Kidney tubule cell (primary cell): ENCODE data around the gene TCTN1.
"Not testable (repeated sequence)": the region's sequence is repeated elsewhere in the genome, so short reads cannot be mapped to it uniquely, and the experiment has no call there.

ENCODE experiments used
- DNase-seq: peaks from one replicate; pipeline ENCODE4 v3.0.0-alpha.2; 2018; ENCODE audit warnings: low spot score

Gene TCTN1

DNA sequence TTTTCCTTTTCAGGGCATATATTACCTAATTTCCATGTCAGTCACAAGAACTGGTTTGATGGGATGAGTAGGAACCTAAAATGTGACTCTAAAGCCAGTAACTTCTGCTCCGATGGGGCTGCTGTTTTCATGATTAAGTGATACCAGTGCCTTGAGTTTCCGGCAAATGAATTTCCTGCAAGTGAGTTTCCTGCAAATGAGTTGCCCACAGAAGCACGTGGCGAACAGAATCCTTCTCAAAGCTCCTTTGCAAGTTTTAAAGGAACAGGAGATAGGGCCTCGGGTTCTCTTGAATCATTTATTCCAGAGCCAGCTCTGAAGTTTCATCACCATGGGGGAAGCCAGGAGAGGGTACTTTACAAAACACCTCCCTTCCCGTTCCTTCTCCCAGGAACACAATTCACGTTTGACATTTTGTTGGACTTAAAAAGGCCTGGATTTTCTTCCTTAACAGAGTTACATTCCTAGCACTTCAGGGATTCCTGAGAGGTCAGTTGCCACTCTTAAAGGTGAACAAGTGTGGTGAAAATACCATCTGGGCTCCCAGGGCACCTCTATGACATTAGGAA is 28.6 kb upstream of the TCTN1 start:
- DNase-seq = peak; percentile 72

DNA sequence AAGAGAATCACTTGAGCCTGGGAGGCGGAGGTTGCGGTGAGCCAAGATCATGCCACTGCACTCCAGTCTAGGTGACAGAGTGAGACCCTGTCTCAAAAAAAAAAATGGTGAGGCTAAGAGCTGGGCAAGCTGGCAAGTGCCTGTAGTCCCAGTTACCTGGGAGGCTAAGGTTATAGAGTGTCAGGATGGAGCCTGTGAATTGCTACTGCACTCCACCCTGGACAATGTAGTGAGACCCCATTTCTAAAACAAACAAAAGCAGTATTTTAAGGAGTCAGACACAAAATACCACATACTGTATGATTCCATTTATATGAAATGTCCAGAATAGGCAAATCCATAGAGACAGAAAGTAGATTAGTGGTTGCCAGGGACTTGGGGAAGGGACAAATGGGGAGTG is 26.8 kb upstream of the TCTN1 start:
- not testable (repeated sequence) for DNase-seq

DNA sequence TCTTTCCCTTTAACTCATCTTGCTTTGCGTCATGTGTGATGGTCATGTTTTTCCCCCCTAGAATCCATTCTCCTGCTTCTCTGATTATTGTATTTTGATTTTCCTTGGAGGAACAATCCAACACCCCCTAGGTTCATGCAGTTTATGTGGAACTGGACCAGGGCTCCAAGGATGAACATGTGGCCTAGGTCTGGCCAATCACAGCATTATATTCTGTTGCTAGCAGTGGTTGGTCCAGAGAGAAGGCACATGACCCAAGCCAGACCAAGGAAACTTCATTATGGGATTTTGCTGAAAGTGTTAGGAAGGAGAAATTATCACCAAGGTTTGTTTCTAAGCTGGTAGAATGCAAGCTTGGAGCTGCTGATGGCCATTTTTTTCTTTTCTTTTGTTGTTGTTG is 23.9 kb upstream of the TCTN1 start:
- DNase-seq = no peak

DNA sequence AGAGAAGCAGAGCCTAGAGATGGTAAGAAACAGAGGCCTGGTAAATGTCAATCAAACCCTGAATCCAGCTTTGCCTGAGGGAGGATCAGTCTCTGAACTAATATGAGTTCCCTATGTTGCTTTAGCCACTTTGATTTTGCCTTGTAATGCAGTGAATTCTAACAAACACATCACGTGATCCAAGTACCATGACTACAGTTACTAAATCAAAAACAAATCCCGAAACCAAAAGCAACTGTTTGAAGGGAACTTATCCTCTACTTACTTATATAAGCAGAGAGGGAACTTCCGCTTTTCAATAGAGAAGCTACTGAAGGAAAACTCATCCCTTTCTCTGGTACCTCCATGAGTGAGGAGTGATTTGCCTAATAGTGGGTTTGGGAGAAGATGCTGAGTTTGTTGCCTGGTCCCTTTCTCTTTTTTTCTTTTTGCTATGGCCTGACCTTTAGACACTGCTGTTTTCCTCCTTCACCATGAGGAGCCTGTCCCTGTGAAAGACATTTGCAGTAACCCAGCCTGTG is 23.1 kb upstream of the TCTN1 start:
- peak; percentile 33 for DNase-seq

DNA sequence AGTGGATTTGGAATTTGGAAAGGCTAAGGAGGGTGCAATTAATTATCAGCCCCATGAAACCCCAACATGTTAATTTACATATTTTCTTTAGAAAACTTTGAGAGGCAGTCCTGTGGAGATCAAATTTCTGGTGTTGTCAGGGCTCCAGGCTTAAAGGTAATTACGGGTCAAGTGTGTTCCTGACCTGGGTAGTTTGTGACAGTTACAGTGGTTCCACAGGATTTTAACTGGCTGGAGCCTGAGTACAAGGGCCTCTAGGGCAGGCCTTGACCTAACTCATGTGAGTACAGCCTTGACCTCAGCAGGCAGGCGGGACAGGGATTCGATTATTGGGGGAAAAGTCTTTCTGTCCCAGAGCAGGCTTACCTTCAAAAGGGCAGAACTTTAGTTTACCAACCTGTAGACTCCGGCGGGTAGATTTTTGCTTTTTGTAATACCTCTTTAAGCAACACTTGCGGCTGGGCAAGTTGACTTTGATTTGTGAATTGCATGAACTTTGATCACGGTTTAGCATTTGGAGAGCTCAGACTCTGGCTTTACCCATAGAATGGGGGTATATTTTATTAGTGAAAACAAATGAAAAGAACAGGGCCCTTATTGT is 22.4 kb upstream of the TCTN1 start:
- no peak for DNase-seq

DNA sequence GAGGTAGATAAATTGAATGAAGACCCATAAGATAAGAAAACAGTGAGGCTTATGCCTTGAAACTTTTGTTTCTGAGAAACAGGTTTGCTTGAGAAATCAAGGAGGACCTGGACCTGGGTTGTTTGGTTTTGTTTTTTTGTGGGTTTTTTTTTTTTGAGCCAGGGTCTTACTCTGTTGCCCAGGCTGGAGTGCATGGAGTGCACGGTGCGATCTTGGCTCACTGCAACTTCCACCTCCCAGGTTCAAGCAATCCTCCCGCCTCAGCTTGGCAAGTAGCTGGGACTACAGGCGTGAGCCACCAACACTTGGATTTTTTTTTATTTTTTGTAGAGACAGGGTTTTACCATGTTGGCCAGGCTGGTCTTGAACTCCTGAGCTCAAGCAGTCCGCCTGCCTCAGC is 21.9 kb upstream of the TCTN1 start:
- DNase-seq = no peak

DNA sequence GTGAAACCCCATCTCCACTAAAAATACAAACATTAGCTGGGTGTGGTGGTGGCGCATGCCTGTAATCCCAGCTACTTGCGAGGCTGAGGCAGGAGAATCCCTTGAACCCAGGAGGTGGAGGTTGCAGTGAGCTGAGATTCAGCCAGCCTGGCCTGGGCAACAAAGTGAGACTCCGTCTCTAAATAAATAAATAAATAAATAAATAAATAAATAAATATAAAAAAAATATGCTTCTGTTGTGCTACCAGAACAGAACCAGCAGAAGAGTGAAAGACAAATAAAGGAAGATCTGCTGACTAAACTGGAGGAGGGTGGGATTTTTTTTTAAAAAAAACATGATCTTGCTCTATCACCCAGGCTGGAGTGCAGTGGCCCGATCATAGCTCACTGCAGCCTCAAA is 21.0 kb upstream of the TCTN1 start:
- not testable (repeated sequence) for DNase-seq

DNA sequence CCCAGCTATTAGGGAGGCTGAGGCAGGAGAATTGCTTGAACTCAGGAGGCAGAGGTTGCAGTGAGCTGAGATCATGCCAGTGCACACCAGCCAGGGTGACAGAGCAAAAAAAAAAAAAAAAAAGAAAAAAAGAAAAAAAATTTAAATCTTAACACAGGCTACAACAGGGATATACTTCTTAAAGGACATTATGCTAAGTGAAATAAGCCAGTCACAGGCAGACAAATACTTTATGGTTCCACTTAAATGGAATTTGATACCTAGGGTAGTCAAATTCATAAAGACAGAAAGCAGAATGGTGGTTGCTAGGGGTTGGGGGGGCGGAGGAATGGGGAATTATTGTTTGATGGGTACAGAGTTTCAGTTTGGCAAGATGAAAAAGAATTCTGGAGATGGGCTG is 16.0 kb upstream of the TCTN1 start:
- no peak for DNase-seq

DNA sequence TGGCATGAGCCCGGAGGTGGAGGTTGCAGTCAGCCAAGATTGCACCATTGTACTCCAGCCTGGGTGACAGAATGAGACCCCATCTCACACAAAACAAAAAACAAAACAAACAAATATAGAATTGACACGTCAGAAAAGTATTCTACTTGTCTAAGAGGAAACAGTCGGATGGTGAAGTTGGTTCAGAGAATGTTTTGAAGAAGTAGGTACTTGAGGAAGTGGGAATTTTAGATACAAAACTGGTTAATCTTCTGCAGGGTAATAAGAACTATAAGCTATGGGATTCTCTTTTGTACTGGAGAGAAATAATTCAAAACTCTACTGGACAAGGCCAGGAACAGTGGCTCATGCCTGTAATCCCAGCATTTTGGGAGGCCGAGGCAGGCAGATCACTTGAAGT is 14.6 kb upstream of the TCTN1 start:
- no peak for DNase-seq

DNA sequence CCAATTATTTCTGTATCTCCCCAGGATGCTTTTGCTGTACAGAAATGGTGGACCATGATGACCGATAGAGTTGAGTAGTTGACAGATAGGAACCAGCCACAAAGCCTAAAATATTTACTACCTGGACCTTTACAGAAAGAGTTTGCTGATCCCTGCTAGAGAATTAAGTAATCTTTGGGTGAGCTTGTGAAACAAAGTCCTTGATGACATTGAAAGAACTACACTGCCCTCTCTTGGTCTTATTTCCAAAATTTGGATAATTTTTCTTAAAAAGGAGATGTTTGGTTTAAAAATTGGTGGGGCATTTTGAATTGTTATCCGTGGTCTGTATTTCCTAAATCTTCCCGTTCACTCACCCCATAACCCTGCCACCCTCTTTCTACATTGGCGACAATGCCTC is 13.7 kb upstream of the TCTN1 start:
- peak; percentile 51 for DNase-seq

DNA sequence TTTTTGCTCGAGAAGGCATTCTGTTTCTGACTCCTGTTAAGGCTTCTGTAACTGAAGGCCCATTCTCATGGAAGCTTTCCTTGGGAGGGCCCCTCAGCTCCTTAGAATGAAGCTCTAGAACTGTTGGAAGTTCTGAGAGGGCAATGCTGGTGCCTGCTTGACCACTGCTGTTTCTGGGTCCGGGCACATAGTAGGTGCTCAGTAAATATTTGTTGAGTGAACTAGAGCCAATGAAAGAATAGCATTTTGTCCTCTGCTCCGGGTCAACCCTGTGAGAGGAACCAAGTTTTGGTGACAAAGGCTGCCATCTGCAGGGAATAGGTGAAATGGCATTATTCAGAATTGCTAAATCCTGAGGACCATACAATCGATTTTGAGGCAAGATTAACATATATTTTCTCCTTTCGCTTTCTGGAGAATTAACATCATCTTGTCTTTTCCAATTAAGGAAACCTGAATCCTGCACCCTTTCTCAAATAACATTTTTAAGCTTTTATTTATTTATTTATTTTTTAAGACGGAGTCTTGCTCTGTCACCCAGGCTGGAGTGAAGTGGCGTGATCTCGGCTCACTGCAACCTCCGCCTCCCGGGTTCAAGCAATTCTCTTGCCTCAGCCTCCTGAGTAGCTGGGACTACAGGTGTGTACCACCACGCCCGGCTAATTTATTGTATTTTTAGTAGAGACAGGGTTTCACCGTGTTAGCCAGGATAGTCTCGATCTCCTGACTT is 11.7 kb upstream of the TCTN1 start:
- peak; percentile 61 for DNase-seq

DNA sequence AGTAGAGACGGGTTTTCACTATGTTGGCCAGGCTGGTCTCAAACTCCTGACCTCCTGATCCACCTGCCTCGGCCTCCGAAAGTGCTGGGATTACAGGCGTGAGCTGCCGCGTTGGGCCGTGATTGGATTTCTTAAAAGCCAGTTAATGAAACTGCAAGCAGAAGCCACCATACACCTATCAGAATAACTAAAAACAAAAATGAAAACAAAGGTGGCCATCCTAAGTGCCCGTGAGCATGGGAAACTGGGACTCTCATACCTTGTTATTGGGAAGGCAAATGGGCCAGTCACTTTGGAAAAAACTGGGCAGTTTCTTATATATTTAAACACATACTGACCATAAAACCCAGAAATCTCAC is 7.7 kb upstream of the TCTN1 start:
- no peak for DNase-seq

DNA sequence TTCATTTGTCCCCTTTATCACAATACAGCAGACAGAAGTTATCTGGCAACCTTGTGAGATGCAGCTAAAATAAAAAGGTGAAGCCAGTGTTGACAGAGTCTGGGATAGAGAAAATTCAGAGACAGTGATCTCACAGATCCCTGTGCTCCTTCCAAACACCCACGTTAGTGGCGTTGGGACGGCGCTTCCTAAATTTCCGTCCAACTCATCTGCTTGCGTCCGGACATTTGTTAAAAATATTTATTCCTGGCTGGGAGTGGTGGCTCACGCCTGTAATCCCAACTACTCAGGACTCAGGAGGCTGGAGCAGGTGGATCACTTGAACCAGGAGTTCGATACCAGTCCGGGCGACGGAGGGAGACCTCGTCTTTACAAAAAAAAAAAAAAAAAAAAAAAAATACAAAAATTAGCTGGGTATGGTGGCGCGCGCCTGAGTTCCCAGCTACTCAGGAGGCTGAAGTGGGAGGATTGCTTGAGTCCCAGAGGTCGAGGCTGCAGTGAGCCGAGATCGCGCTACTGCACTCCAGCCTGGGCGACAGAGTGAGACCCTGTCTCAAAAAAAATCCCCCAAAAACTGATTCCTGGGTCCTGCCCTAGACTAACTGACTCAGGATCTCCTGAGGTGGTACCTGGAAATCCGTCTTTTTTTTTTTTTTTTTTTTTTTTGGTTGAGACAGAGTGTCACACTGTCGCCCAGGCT is 708 bp upstream of the TCTN1 start:
- no peak for DNase-seq

DNA sequence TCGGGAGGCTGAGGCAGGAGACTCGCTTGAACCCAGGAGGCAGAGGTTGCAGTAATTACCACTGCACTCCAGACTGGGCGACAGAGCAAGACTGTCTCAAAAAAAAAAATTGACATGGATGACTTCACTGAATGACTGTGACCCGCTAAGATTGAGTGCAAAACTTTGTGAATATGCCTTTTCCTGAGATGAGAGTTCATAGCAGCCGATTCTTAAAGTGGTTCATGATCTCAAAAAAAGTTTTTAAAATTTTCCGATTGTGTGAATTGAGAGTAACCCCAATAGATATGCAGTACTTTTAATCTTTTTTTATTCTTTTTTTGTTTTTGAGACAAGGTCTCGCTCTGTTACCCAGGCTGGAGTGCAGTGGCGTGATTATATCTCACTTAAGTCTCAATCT is 1.2 kb downstream of the TCTN1 start:
- no peak for DNase-seq

DNA sequence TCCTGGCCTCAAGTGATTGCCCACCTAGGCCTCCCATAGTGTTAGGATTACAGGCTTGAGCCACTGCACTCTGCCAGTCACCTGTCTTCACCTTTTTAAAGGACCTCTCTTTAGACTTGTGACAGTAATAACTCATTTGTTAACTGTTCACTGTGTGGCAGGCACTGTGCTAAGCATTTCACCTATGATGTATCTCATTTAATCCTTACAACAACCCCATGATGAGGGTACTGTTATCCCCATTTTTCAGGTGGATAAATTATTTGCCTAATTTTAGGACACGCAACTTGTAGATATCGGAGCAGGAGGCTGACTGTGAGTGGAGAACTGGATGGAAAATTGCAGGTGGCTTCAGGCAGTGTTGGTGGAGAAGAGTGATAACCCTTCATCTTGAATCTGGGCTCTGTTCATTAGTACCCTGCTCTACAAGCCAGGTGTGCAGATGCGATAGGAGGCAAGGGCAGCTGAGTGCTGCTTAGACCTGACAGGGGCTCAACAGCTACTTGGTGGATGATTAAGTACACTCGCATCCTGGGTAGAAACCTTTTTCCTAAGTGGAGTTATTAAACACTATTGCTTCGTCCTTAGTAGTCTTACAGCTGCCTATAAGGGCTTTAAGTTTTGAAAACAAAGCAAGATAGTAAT is 2.7 kb downstream of the TCTN1 start:
- no peak for DNase-seq

DNA sequence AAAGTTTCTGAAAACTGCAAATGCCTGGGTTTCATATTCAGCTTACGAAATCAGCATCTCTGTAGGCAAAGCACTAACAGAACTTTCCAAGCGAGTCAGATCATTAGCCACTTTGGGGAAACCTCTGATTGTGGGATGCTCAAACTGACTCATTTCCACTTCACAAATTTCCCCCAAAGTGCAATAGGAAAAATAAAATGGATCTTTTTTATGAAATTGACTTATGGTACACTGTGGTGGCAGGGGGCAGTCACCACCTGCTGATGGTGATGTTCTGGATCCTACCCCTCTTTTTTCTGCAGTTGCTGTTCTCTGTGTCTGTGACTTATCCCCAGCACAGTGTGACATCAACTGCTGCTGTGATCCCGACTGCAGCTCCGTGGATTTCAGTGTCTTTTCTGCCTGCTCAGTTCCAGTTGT is 5.6 kb downstream of the TCTN1 start:
- no peak for DNase-seq

DNA sequence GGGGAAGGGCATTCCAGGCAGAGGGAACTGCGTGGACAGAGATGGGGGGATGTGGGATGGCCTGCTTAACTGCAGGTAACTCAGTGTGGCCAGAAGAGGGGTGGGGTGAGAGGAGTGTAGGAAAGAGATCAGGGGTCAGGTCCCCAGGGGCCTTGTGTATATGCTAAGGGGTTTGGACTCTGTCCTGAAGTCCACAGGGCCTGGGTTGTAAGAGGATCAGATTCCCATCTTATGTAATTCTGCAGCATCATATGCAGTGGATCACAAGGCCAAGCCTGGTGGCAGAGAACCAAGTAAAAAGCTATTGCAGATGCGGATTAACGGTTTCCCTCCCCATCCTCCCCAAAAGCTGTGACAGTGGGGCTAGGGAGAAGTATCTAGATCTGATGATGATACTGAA is 8.7 kb downstream of the TCTN1 start:
- DNase-seq = no peak

DNA sequence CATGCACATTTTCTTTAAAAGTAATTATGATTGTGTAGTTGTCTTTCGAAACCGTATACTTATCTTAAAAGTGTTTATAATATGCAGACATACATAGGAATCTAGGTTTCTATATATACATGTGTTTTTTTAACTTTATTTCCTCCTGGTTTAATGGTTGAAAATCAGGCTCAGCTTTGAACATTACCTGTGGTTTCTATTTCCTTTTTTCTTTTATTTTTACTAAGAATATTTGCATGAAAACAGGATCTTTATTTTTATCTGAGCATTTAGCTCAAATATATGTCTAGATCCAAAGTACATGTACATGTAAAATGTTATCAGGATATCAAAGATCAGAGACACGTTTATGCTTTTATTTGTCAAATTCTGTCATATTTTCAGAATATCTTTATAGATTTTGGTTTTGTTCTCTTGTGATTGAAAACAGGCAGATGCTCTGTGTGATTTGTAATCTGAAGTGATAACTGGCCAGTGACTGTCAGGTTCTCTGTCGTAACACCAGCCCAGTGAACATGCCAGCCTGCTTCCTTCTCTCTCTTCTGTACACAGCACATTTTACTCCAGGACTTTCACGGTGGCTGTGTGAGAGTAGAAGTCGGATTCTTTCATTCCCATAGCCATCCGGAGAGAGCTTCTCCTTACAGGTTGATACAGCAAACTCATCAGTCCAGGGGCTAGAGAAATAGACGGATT is 13.7 kb downstream of the TCTN1 start:
- no peak for DNase-seq

DNA sequence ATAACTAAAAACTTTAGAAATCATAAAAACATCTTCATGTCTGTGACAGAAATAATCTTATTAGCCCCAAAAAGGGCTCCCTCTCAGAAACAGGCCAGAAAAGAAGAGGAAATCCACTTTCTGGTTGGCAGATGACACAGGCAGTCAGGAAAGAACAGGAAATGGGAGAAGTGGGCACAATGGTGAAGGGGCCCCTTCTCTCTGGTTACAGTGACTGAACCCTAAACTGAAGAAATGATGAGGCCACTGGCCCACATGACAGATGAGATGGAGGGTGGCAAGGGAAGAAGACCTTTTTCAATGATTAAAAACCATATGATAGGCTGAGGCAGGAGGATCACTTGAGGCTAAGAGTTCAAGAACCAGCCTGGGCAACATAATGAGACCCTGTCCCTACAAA is 21.1 kb downstream of the TCTN1 start:
- no peak for DNase-seq

DNA sequence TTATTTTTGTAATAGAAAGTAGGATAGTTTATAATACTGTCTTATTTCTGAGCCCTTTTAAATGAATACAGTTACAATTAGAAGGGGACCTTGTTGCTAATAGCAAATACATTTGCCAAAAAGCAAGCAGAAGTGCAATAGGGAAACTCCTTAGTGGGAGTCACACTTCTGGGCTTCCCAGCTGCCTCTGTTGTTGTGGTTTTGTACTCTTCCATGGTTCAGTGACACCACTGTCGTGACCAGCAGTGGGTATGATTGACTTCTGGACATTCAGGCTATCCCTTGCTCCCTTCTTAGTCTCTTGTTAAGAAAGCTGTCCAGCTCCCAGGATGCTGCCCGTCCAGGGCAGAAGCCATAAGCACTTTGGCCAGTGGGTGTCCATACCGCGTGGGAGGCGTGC is 22.6 kb downstream of the TCTN1 start:
- DNase-seq = peak; percentile 63

DNA sequence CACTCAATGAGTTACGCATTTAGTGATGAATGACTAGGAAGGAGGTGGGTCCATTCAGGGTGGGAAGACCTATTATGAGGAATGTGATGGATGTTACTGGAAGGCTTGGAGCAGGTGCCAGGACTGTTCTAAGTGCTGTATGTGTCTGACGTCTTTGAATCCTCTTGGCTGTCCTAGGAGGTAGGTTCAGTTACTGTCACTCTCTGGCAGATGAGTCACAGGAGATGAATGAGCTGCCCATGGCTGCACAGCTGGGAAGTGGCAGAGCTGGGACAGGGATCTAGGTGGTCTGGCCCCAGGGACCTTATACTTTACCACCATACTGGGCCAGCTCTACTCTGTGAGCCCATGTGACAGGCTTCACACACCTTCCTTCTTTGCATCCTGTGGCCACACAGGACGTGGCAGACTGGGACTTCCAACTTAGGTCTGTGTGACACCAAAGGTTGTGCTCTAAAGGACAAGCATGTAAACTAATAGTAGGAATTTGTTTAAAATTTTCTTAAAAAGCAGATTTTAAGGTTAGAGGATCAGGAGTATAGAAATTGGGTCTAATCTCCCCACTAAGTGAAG is 24.0 kb downstream of the TCTN1 start:
- no peak for DNase-seq

DNA sequence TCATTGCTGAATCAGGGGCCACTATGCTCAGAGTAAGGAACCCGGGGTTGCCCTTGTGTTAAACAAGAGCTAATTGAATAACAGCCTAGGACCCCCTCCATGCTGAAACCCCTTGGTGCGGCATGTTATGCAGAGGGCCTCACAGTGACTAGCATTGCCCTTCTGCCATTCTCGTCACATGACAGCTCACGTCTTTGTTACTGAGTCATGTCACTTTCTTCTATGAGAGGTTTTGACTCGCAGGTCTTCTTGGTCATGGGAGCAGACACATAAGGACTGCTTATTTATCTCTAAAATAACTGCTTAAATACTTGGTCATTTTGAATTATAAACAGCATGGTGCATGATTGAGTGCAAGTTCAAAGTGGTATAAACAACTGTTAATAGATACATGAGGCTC is 24.9 kb downstream of the TCTN1 start:
- DNase-seq = no peak
